HUES6 (cell line): ENCODE measurements around the gene ANKUB1.
A peak's percentile ranks its signal among the peaks of the same experiment; 100 is the strongest.

Source experiments
- H3K27ac ChIP-seq: 2 replicates; pipeline ENCODE4 v1.7.0; 2013; ENCODE audit warnings: low read depth, mild to moderate bottlenecking, low read length, inconsistent platforms
- H3K27me3 ChIP-seq: 2 replicates; pipeline ENCODE4 v1.6.1; 2013; ENCODE audit warnings: low read length; ENCODE audit not compliant: control insufficient read depth, insufficient read depth
- H3K36me3 ChIP-seq: 2 replicates; pipeline ENCODE4 v1.6.1; 2013; ENCODE audit warnings: low read length; ENCODE audit not compliant: control insufficient read depth, insufficient read depth
- H3K4me1 ChIP-seq: 2 replicates; pipeline ENCODE4 v1.6.1; 2013; ENCODE audit warnings: low read length; ENCODE audit not compliant: control insufficient read depth, insufficient read depth
- H3K4me3 ChIP-seq: 2 replicates; pipeline ENCODE4 v1.5.1; 2013; ENCODE audit warnings: low read depth, low read length
- H3K9ac ChIP-seq: one replicate; pipeline ENCODE4 v1.6.1; 2013; ENCODE audit warnings: mild to moderate bottlenecking, low read length
- H3K9me3 ChIP-seq: 2 replicates; pipeline ENCODE4 v1.6.1; 2013; ENCODE audit warnings: low read depth, low read length; ENCODE audit not compliant: control insufficient read depth, insufficient read depth

ANKUB1 gene

GRCh38 chr3:149820183-149820582 lies 27.8 kb upstream of the ANKUB1 start:
- H3K36me3 ChIP-seq = no peaks in the 10 kb centered on the region
- H3K27ac ChIP-seq = no peak overlapping the region
- H3K9ac ChIP-seq = no peak overlapping the region
- H3K4me3 ChIP-seq = no peak overlapping the region
- no peaks in the 10 kb centered on the region for H3K27me3 ChIP-seq
- H3K9me3 ChIP-seq = peaks cover 12% of the 10 kb centered on the region; the same call in 1 of the 2 replicates
- H3K4me1 ChIP-seq = peaks cover 1% of the 10 kb centered on the region

GRCh38 chr3:149819432-149819831 lies 27.1 kb upstream of the ANKUB1 start:
- peaks cover 9% of the 10 kb centered on the region for H3K4me1 ChIP-seq
- H3K4me3 ChIP-seq = no peak overlapping the region
- H3K9me3 ChIP-seq = peaks cover 12% of the 10 kb centered on the region; the same call in 1 of the 2 replicates

GRCh38 chr3:149816986-149817385 lies 24.6 kb upstream of the ANKUB1 start:
- H3K36me3 ChIP-seq = no peaks in the 10 kb centered on the region
- no peak overlapping the region for H3K4me3 ChIP-seq
- no peak overlapping the region for H3K27ac ChIP-seq
- H3K9me3 ChIP-seq = peaks cover 8% of the 10 kb centered on the region; the same call in 1 of the 2 replicates
- no peak overlapping the region for H3K9ac ChIP-seq
- H3K4me1 ChIP-seq = peaks cover 17% of the 10 kb centered on the region
- H3K27me3 ChIP-seq = no peaks in the 10 kb centered on the region

More at GRCh38 chr3:149819432-149819831, 27.1 kb upstream of the ANKUB1 start:
- H3K27ac ChIP-seq = no peak overlapping the region
- H3K36me3 ChIP-seq = no peaks in the 10 kb centered on the region
- H3K27me3 ChIP-seq = no peaks in the 10 kb centered on the region
- H3K9ac ChIP-seq = no peak overlapping the region

- Histone ChIP-seq H3K4me3 (no peak overlapping the region), H3K27ac (no peak overlapping the region), H3K27me3 (no peaks in the 10 kb centered on the region), H3K9ac (no peak overlapping the region), H3K36me3 (no peaks in the 10 kb centered on the region), H3K9me3 (peaks cover 3% of the 10 kb centered on the region; the same call in 1 of the 2 replicates), H3K4me1 (peaks cover 18% of the 10 kb centered on the region)
Observed at GRCh38 chr3:149816311-149816710, 24.0 kb upstream of the ANKUB1 start.

GRCh38 chr3:149815728-149816127 lies 23.4 kb upstream of the ANKUB1 start:
- H3K36me3 ChIP-seq = no peaks in the 10 kb centered on the region
- H3K9me3 ChIP-seq = no peaks in the 10 kb centered on the region

GRCh38 chr3:149815321-149815720 lies 23.0 kb upstream of the ANKUB1 start:
- Histone ChIP-seq H3K27ac (no peak overlapping the region), H3K4me1 (peaks cover 18% of the 10 kb centered on the region), H3K4me3 (peak overlapping the region; percentile 19; the same call in 1 of the 2 replicates), H3K9ac (no peak overlapping the region), H3K27me3 (no peaks in the 10 kb centered on the region), H3K9me3 (no peaks in the 10 kb centered on the region), H3K36me3 (no peaks in the 10 kb centered on the region)

More at GRCh38 chr3:149815728-149816127, 23.4 kb upstream of the ANKUB1 start:
- H3K4me1 ChIP-seq = peaks cover 18% of the 10 kb centered on the region
- H3K9ac ChIP-seq = no peak overlapping the region
- no peak overlapping the region for H3K4me3 ChIP-seq
- no peak overlapping the region for H3K27ac ChIP-seq
- no peaks in the 10 kb centered on the region for H3K27me3 ChIP-seq

- Histone ChIP-seq H3K27ac (peak overlapping the region; percentile 50; the same call in 1 of the 2 replicates), H3K9me3 (no peaks in the 10 kb centered on the region), H3K27me3 (no peaks in the 10 kb centered on the region), H3K4me3 (peak overlapping the region; percentile 67), H3K36me3 (no peaks in the 10 kb centered on the region), H3K9ac (peak overlapping the region; percentile 60), H3K4me1 (peaks cover 18% of the 10 kb centered on the region)
Observed at GRCh38 chr3:149813367-149814281, 21.3 kb upstream of the ANKUB1 start.

- no peaks in the 10 kb centered on the region for H3K9me3 ChIP-seq
- H3K4me1 ChIP-seq = peaks cover 18% of the 10 kb centered on the region
- H3K27ac ChIP-seq = peak within 1 kb of the TSS; percentile 50; the same call in 1 of the 2 replicates
- H3K9ac ChIP-seq = peak within 1 kb of the TSS; percentile 85
- no peaks in the 10 kb centered on the region for H3K27me3 ChIP-seq
- H3K36me3 ChIP-seq = no peaks in the 10 kb centered on the region
- peak within 1 kb of the TSS; percentile 67 for H3K4me3 ChIP-seq
Observed at GRCh38 chr3:149812606-149813366, 20.4 kb upstream of the ANKUB1 start, which contains the start of gene RNF13. RNF13 (plus strand) TSS chr3:149813215; CDS start chr3:149846027, 32,812 bp downstream.

- Histone ChIP-seq H3K27me3 (no peaks in the 10 kb centered on the region), H3K9me3 (no peaks in the 10 kb centered on the region), H3K4me1 (peaks cover 18% of the 10 kb centered on the region), H3K9ac (peak overlapping the region; percentile 85), H3K36me3 (no peaks in the 10 kb centered on the region), H3K27ac (peak overlapping the region; percentile 50; the same call in 1 of the 2 replicates), H3K4me3 (peak overlapping the region; percentile 67)
Observed at GRCh38 chr3:149812165-149812605, 19.8 kb upstream of the ANKUB1 start.

GRCh38 chr3:149810846-149811245 lies 18.5 kb upstream of the ANKUB1 start:
- Histone ChIP-seq H3K27ac (no peak overlapping the region), H3K27me3 (no peaks in the 10 kb centered on the region), H3K4me1 (peaks cover 18% of the 10 kb centered on the region), H3K36me3 (no peaks in the 10 kb centered on the region), H3K9ac (no peak overlapping the region), H3K9me3 (no peaks in the 10 kb centered on the region), H3K4me3 (no peak overlapping the region)
